NCI-H1417 (cell line): Measurements from ENCODE around the gene SLC27A6.

Source experiments
- DNase-seq, 3 experiments: peaks; one replicate each; lab custom pipeline; 2025; lab: John Stamatoyannopoulos, UW

SLC27A6 gene

GRCh38 chr5:129063483-129064113 is 98.3 kb downstream of the SLC27A6 start:
- DNase-seq, result peak in 2 of 3 experiments; percentile 9 to 41

- DNase-seq, result no peak
These were observed 100.4 kb downstream of the SLC27A6 start for GRCh38 chr5:129065721-129066120.

GRCh38 chr5:129067745-129068144 is 102.5 kb downstream of the SLC27A6 start:
- DNase-seq, result no peak

- no peak for DNase-seq
These were observed 104.0 kb downstream of the SLC27A6 start for GRCh38 chr5:129069292-129069691.

GRCh38 chr5:129073111-129073510 is 107.8 kb downstream of the SLC27A6 start:
- DNase-seq, result no peak

- DNase-seq, result no peak
These were observed 109.6 kb downstream of the SLC27A6 start for GRCh38 chr5:129074903-129075302.

- no peak for DNase-seq
These were observed 112.3 kb downstream of the SLC27A6 start for GRCh38 chr5:129077433-129078075.

- DNase-seq, result no peak
These were observed 113.0 kb downstream of the SLC27A6 start for GRCh38 chr5:129078247-129078646.

GRCh38 chr5:129078660-129079059 is 113.4 kb downstream of the SLC27A6 start:
- DNase-seq, result no peak

GRCh38 chr5:129079496-129079895 is 114.2 kb downstream of the SLC27A6 start:
- DNase-seq, result no peak

GRCh38 chr5:129080766-129081165 is 115.5 kb downstream of the SLC27A6 start:
- no peak for DNase-seq

GRCh38 chr5:129082225-129083136 is 117.2 kb downstream of the SLC27A6 start:
- no peak for DNase-seq
